ENCODE measurements around the gene EML4.
"Not testable (repeated sequence)": the region's sequence is repeated elsewhere in the genome, so short reads cannot be mapped to it uniquely, and the experiment has no call there.

The EML4 gene

GRCh38 chr2:42334865-42335264 lies 165.7 kb downstream of the EML4 start:
- DNase-seq (ENCODE audit: low read depth): not testable (repeated sequence)

GRCh38 chr2:42335514-42336104 lies 166.5 kb downstream of the EML4 start:
- DNase-seq (ENCODE audit: low read depth): no peak

DNA sequence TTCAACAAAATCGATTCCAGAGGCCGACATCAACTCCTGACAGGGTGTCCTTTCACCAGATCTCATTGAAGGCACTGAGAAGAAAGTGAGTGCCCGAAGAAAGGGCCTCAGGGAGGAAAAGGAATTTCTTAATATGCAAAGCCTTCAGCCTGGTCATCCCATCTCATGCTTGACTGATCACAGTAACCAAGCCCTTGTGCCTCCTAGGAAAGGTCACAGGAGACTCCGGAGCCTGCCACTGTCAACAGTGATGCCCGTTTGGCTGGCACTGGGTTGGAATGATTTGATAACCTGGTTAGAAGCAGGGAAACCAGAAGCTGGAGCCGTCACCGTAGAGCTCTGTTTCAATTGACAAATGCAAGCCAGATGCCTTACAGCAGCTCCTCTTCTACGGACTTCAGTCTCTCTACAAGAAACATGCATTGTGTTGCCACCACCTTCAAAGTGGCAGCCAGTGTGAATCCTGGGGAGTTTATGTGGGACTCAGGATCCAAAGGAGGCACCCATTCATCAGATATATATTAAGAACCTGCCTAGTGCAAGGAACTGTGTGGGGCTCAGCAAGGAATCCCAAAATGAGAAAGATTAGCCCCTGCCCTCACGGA lies 167.3 kb downstream of the EML4 start:
- DNase-seq (ENCODE audit: low read depth): no peak

DNA sequence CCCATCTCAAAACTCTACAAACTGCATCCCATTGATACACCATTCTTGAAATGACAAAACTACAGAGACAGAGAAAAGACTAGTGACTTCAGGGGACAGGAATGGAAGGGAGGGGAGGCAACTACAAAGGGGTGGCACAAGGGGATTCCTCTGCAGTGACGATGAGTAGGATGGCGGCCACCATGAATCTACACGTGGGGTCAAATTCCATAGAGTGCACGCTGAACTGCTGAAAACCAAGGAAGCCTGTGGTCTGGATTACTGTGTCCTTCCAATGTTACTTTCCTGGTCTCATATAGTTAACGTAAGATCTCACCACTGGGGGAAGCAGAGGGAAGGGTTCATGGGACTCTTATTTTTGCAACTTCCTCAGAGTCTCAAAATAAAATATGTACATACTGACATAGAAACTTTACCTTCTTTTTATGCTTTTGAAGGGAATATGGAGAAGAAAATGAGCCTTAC lies 168.2 kb downstream of the EML4 start:
- no peak for DNase-seq (ENCODE audit: low read depth)

DNA sequence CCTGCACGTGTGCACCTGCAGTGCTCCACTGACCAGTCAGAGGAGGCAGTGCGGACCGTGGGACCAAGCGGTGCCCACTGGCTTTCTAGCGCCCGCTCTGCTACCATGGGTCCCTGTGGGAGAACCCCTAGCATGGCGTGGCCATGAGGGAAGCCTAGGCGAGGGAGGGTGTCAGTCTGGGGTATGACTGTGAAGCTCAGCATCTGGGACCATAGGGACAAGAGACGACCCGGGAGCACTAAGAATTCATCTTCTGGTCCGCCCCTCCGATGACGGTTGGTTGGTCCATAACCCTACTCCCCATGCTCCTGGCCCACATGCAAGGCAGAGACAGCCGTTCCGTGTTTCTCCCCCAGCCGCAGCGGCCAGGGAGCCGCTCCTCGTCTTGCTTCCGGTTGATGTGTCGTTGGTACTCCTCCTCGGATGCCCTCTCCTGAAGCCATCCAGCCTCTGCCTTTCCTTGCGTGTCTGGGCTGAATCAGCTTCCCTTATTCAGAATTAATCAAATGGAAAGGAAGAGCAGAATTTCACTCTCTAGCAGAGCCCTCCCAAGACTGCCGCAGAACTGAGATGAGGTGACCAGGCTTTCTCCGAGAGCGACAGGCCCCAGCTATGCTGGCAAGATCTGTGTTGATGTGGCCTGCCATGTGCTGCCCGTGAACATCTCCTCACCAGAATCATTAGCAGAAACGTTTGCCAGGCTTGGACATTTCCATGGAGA lies 168.9 kb downstream of the EML4 start:
- no peak for DNase-seq (ENCODE audit: low read depth)

DNA sequence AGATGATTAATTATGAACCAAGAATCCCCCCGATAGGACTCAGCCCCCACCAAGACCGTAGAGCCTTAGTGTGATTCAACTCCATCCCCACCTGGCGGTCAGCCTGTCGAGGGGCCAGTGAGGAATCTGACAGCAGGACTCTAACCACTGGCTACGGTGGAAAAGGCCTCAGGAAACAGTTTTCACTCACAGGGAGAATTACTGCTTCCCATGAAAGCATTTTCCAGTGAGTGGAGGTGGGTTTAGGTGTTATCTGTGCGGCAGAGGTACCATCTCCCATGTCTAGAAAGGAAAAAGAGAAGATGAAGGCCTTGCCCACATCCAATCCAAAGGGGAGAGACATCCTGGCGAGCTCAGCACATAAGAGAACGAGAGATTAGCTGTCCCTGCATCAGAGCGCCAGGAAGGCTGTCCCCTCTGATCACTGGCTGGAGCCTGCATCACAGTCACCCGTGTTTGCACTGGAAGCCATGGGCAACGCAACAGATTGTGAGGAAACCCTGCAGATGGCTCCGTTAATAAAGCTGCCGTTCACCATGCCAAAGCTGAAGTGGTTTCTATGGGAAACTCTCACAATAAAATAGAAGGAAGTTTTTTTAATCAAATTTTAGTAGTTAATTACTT lies 169.5 kb downstream of the EML4 start:
- DNase-seq (ENCODE audit: low read depth): no peak

- DNase-seq (ENCODE audit: low read depth): no peak
These were observed 170.2 kb downstream of the EML4 start for GRCh38 chr2:42339191-42339912.

DNA sequence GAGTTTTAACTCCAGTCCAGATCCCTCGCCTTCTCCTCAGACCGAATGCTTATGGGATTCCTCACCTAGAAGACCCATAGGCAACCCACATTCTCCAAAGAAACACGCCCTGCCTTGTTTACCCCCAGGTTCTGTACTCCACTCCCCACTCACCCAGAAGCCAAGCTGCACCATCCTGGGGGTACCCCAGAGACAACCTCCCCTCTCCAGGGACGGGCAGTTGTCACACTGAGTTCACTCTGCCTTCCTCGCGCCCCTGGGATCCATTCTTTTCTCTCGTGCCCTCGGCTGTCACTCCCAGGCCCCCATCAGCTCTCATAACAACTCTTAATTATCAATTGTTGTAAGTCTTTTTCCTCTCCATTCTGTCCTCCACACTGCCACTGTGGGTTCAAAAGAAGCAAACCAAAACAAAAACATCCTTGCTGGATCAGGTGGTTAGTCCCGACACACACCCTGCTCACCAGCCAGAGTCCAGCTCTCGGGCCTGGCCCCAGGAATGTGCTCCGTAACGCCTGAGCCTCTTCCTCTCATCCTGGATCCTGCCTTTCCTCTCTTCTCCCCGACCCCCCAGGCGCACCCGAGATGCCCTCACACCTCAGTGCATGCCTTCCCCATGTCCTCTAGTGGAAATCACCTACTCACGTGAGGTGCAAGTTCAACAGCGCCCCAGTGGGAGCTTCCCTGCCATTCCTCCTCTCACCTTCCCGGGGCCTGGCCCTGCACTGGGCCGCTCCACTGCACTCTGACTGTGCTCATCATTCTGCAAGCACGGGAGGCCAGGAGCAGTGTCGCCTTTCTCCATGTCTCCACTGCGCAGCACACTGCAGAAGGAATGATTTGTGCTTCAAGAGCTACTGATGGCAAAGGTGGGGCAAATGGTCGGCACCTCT lies 171.1 kb downstream of the EML4 start:
- DNase-seq (ENCODE audit: low read depth): no peak

GRCh38 chr2:42340938-42341636 lies 171.9 kb downstream of the EML4 start:
- no peak for DNase-seq (ENCODE audit: low read depth)

- DNase-seq (ENCODE audit: low read depth): no peak
These were observed 173.1 kb downstream of the EML4 start for GRCh38 chr2:42342061-42342794.

DNA sequence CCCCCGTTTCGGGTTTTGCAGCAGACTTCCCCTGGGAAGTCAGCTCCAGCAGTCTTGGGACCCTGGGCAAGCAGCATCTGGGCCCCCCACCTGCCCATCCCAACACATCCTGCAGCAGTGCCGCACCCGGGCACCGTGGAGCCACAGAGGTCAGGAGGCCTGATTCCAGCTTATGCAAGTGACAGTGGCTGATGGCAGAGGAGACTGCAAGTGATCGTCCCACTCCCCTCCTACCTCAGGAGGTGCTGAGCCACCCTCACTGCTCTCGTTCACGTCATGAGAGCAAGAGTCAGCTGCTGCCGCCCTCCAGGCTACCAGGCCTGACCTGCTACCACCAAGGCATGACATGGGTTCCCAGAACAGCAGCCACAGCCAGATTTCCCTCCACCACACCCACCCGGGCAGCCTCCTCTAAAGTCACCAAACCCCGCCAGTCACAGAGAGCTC lies 173.7 kb downstream of the EML4 start:
- DNase-seq (ENCODE audit: low read depth): no peak

DNA sequence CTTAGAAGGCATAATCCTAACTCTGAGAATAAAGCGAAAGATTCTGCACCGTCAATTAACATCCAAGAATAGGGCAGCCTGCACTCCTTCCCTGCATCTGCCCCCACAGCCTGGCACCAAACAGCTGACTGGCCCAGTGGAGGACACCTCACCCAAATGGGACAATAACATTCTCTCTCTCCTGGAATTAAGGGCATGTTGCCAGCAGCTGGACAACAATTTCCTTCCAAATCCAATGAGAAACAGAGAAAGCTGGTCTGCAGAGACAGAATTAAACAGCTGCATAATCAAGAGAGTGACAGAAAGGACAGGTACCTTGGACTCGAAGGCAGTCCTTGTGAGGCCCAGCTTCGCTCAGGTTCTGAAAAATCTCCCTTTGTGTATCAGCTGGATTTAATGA lies 176.8 kb downstream of the EML4 start:
- no peak for DNase-seq (ENCODE audit: low read depth)

DNA sequence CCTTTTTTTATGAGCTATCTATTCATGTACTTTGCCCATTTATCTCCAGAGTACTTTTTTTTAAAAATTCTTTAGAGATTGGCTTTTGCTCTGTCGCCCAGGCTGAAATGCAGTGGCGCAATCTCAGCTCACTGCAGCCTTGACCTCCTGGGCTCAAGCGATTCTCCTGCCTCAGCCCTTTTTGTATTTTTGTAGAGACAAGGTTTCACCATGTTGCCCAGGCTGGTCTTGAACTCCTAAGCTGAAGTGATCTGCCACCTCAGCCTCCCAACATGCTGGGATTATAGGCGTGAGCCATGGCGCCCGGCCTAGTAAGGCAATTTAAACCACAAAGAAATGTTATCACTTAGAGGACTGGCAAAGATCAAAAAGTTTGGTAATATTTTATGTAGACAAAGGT lies 177.7 kb downstream of the EML4 start:
- not testable (repeated sequence) for DNase-seq (ENCODE audit: low read depth)

GRCh38 chr2:42347518-42347917 lies 178.4 kb downstream of the EML4 start:
- DNase-seq (ENCODE audit: low read depth): not testable (repeated sequence)

- no peak for DNase-seq (ENCODE audit: low read depth)
These were observed 179.1 kb downstream of the EML4 start for GRCh38 chr2:42348113-42348805.

- no peak for DNase-seq (ENCODE audit: low read depth)
These were observed 181.4 kb downstream of the EML4 start for GRCh38 chr2:42350434-42351063.

DNA sequence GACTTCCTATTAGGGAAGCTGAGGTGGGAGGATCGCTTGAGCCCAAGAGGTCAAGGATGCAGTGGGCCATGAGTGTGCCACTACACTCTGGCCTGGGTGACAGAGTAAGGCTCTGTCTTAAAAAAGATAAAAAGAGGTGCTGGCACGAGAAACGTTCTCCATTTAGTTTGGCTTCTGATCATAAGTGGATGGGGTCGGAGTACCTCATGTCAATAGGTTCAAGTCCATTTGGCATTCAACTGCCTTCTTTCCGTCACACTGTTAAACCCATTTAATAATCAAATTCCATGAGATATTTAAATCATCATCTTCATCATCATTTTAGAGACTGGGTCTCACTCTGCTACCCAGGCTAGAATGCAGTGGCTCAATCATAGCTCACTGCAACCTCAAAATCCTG lies 182.7 kb downstream of the EML4 start:
- no peak for DNase-seq (ENCODE audit: low read depth)

- DNase-seq (ENCODE audit: low read depth): no peak
These were observed 184.8 kb downstream of the EML4 start for GRCh38 chr2:42353792-42354429.
